Mucosa of descending colon (tissue), 3 donors: ENCODE data around the gene SAMHD1. TPM values are rescaled to one million over a fixed set of nuclear protein-coding genes. Genes with fewer than 3 reads are reported as not detected.

Experiments
- ATAC-seq: fragments of 200-7000 bp; cut with Tn5 transposase; one replicate; pipeline ENCODE4 v1.9.1; 2020; ENCODE audit warnings: mild to moderate bottlenecking, moderate library complexity
- DNase-seq, 3 donors: peaks; one replicate each; pipeline ENCODE4 v3.0.0-alpha.2; 2020
- H3K36me3 ChIP-seq: fragments of 200-600 bp; one replicate; pipeline ENCODE4 v1.8.0; 2021; ENCODE audit warnings: low read depth, mild to moderate bottlenecking
- H3K4me1 ChIP-seq: fragments of 200-600 bp; one replicate; pipeline ENCODE4 v1.8.0; 2021; ENCODE audit warnings: low read depth, mild to moderate bottlenecking
- H3K4me3 ChIP-seq: fragments of 200-600 bp; one replicate; pipeline ENCODE4 v1.8.0; 2021; ENCODE audit warnings: mild to moderate bottlenecking
- H3K9me3 ChIP-seq: fragments of 200-600 bp; one replicate; pipeline ENCODE4 v1.8.0; 2021; ENCODE audit warnings: mild to moderate bottlenecking
- CTCF ChIP-seq: fragments of 200-600 bp; IDR thresholded peaks from one replicate; pipeline ENCODE4 v1.8.0; 2022; ENCODE audit warnings: antibody characterized with exemption, mild to moderate bottlenecking
- intact Hi-C, 2 donors: fragments of 100-400 bp; cut with DNase I in 1 of 2; cut with micrococcal nuclease in 1 of 2; formaldehyde crosslinking; loops; one replicate each; pipeline versions ENCODE4 v1.11.0 to v1.11.1; 2022; cut with DNase I, micrococcal nuclease
- total RNA-seq, 3 donors: library from RNA; stranded (reverse); fragmentation: NEBNext Ultra II Directional in 2 of 3; extraction: Animal tissue kit (Norgen Biotek cat#: 25700) in 2 of 3; gene quantifications; one replicate each; pipeline versions ENCODE4 v1.2.1 to v1.2.4, GENCODE V29; 2021 to 2023
- donor health status: DM: no; HTN: no; CAD: no; lungs with moderate emphysema.
- donor health status: DM: no; HTN: no; CAD: no.
- donor health status: DM: no; HTN: yes; CAD: no.

SAMHD1 gene
- total RNA-seq, 3 donors from 2014 or later, result 24.1 to 110 (median 48.6) TPM

- DNase-seq (no peak), ATAC-seq (no peak)
- intact Hi-C loops, result no loop called here
- Histone ChIP-seq H3K36me3 (no peaks in the 10 kb centered on the region), H3K4me1 (peaks cover 14% of the 10 kb centered on the region), H3K9me3 (no peaks in the 10 kb centered on the region), H3K4me3 (no peak overlapping the region)
- TF ChIP-seq CTCF, result no peak
Observed at GRCh38 chr20:36855241-36855657, 96.3 kb downstream of the SAMHD1 start.

- Histone ChIP-seq H3K4me1 (peaks cover 14% of the 10 kb centered on the region), H3K4me3 (no peak overlapping the region), H3K36me3 (no peaks in the 10 kb centered on the region), H3K9me3 (no peaks in the 10 kb centered on the region)
- DNase-seq (peak; percentile 62 to 78 (median 74)), ATAC-seq (peak; percentile 78)
- no peak for TF ChIP-seq CTCF
- intact Hi-C loops, result no loop called here
Observed at GRCh38 chr20:36854348-36855240, 96.9 kb downstream of the SAMHD1 start.

- H3K4me3 ChIP-seq, result no peak overlapping the region
Observed at GRCh38 chr20:36852187-36852586, 99.3 kb downstream of the SAMHD1 start.

GRCh38 chr20:36851490-36851889, 100.0 kb downstream of the SAMHD1 start:
- intact Hi-C loops, result no loop called here
- Histone ChIP-seq H3K4me3 (no peak overlapping the region), H3K9me3 (no peaks in the 10 kb centered on the region), H3K4me1 (peaks cover 14% of the 10 kb centered on the region), H3K36me3 (no peaks in the 10 kb centered on the region)
- ATAC-seq (no peak), DNase-seq (no peak)
- TF ChIP-seq CTCF, result no peak

More at GRCh38 chr20:36852187-36852586, 99.3 kb downstream of the SAMHD1 start:
- no peak for TF ChIP-seq CTCF
- peaks cover 14% of the 10 kb centered on the region for H3K4me1 ChIP-seq
- no peaks in the 10 kb centered on the region for H3K9me3 ChIP-seq
- H3K36me3 ChIP-seq, result no peaks in the 10 kb centered on the region
- intact Hi-C loops, result no loop called here
- ATAC-seq (peak; percentile 6), DNase-seq (peak in 1 of 3 donors; percentile 43)

GRCh38 chr20:36850759-36851158, 100.7 kb downstream of the SAMHD1 start:
- Histone ChIP-seq H3K36me3 (no peaks in the 10 kb centered on the region), H3K9me3 (no peaks in the 10 kb centered on the region)
- no peak for DNase-seq

More at GRCh38 chr20:36850759-36851158, 100.7 kb downstream of the SAMHD1 start:
- Histone ChIP-seq H3K4me3 (no peak overlapping the region), H3K4me1 (peaks cover 14% of the 10 kb centered on the region)
- TF ChIP-seq CTCF, result no peak
- no peak for ATAC-seq
- intact Hi-C loops, result no loop called here
